Thyroid gland (tissue), 4 donors: ENCODE measurements around the gene MTA1. TPM values are rescaled to one million over a fixed set of nuclear protein-coding genes. Genes with fewer than 3 reads are reported as not detected.

Source experiments
- DNase-seq, 2 donors: peaks; one replicate each; pipeline ENCODE4 v3.0.0-alpha.2; 2019
- H3K27ac ChIP-seq, 3 donors: fragments of 200-600 bp; sonication (generic); 1 replicate in 2 of 3; 2 replicates in 1 of 3; pipeline ENCODE4 v1.5.1; 2016 to 2019; ENCODE audit warnings: mild to moderate bottlenecking in 1 of 3, moderate library complexity in 1 of 3
- H3K27me3 ChIP-seq: fragments of 200-600 bp; sonication (generic); one replicate; pipeline ENCODE4 v1.5.1; 2019
- H3K36me3 ChIP-seq, 2 donors: fragments of 200-600 bp; sonication (generic); one replicate each; pipeline ENCODE4 v1.5.1; 2016 to 2019
- H3K4me1 ChIP-seq, 2 donors: fragments of 200-600 bp; sonication (generic); one replicate each; pipeline ENCODE4 v1.5.1; 2017 to 2019
- H3K4me3 ChIP-seq, 3 donors: fragments of 200-600 bp; sonication (generic); replicated peaks in 1 of 3; 1 replicate in 2 of 3; 2 replicates in 1 of 3; pipeline ENCODE4 v1.5.1; 2016; ENCODE audit warnings: mild to moderate bottlenecking in 1 of 3
- H3K9me3 ChIP-seq: fragments of 200-600 bp; sonication (generic); one replicate; pipeline ENCODE4 v1.5.1; 2017
- POLR2A ChIP-seq, 2 donors: fragments of 450-650 bp; IDR thresholded peaks; one replicate each; pipeline ENCODE4 v1.6.1; 2017; ENCODE audit warnings: antibody characterized with exemption in 2 of 2, mild to moderate bottlenecking in 2 of 2, moderate library complexity in 1 of 2
- WGBS, 2 donors: methylation state at CpG; one replicate each; pipeline ENCODE4 v1.1.5; 2017; 5-methylcytosine and 5-hydroxymethylcytosine counted together
- intact Hi-C: fragments of 100-400 bp; cut with DNase I; formaldehyde crosslinking; loops from one replicate; pipeline ENCODE4 v1.15.1; 2023
- total RNA-seq, 4 donors: library from RNA; depleted of rRNA; stranded (reverse); fragments of >200 nt; gene quantifications; one replicate each; pipeline ENCODE4 v1.2.3, GENCODE V29; 2016
- TF ChIP-seq, protein P1 (sequence below), 6 experiments: fragments of 200-600 bp in 3 of 6; fragments of 450-650 bp in 3 of 6; sonication (generic) in 3 of 6; IDR thresholded peaks; one replicate each; pipeline ENCODE4 v1.5.1; 2016 to 2019; ENCODE audit warnings: antibody characterized with exemption in 6 of 6, mild to moderate bottlenecking in 2 of 6, inconsistent platforms in 1 of 6, moderate library complexity in 1 of 6

Gene MTA1
- total RNA-seq, 4 donors from 2014 or later, result 66.2 to 111 (median 90.0) TPM

DNA sequence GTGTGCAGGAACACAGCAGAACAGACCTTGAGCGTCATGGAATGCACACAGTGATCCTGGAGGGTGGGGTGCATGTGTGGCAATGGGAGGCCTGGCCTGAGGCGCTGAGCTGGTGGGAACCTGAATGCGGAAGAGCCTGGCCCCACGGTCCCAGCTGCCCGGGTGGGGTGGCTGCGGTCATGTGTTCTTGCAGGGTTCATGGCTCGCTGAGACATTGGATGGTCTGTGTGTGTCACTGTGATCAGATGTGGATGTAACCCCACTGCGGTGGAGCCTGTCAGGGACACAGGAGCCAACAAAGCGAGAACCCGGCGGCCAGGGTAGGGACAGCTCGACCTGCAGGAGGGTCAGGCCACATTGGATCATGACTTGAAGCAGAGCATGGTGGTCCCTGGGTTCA is 23.2 kb downstream of the MTA1 start:
- 83 to 87% methylated on average over 12 of the region's 12 CpGs for WGBS, 2 donors
- no peak for TF ChIP-seq POLR2A (IDR thresholded peaks at IDR 0.05)
- TF ChIP-seq, protein P1, sequence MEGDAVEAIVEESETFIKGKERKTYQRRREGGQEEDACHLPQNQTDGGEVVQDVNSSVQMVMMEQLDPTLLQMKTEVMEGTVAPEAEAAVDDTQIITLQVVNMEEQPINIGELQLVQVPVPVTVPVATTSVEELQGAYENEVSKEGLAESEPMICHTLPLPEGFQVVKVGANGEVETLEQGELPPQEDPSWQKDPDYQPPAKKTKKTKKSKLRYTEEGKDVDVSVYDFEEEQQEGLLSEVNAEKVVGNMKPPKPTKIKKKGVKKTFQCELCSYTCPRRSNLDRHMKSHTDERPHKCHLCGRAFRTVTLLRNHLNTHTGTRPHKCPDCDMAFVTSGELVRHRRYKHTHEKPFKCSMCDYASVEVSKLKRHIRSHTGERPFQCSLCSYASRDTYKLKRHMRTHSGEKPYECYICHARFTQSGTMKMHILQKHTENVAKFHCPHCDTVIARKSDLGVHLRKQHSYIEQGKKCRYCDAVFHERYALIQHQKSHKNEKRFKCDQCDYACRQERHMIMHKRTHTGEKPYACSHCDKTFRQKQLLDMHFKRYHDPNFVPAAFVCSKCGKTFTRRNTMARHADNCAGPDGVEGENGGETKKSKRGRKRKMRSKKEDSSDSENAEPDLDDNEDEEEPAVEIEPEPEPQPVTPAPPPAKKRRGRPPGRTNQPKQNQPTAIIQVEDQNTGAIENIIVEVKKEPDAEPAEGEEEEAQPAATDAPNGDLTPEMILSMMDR (IDR thresholded peaks at IDR 0.05), result no peak
- intact Hi-C loops, result no loop called here

DNA sequence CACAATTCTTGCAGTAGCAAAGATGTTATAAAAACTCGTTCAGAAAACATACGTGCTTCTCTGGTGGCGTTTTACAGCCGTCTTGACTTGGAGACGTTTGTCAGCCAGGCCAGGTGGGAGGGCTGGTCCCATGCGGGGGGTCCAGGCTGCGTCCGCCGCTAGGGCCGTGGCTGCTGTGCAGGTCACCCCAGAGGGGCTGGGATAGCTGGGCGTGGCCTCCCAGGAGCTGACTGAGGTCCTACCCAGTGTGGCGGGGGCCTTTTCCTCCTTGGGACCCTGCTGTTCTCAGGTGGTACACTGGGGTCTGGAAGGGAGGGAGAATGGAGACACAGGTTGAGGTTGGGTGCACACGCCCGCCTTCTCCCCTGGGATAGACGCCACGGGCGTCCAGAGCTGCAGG is 25.2 kb downstream of the MTA1 start:
- Histone ChIP-seq H3K27ac (no peak overlapping the region), H3K27me3 (no peaks in the 10 kb centered on the region), H3K4me1 (peaks cover 3 to 9% of the 10 kb centered on the region in 2 donors), H3K36me3 (peaks cover 0 to 2% of the 10 kb centered on the region in 2 donors), H3K4me3 (no peak overlapping the region), H3K9me3 (no peaks in the 10 kb centered on the region)
- TF ChIP-seq POLR2A (IDR thresholded peaks at IDR 0.05), result no peak
- TF ChIP-seq, protein P1 (IDR thresholded peaks at IDR 0.05), result no peak
- 77 to 82% methylated on average over 11 to 16 of the region's 17 CpGs for WGBS, 2 donors
- intact Hi-C loops, result loop anchor here (5.0 kb wide), 1 partner anchor 47 kb away; the partner anchor contains the start of gene TEDC1
- no peak for DNase-seq

More for the DNA sequence above, 23.2 kb downstream of the MTA1 start:
- no peaks in the 10 kb centered on the region for H3K27me3 ChIP-seq
- DNase-seq, result no peak
- no peak overlapping the region for H3K27ac ChIP-seq
- no peak overlapping the region for H3K4me3 ChIP-seq
- no peaks in the 10 kb centered on the region for H3K9me3 ChIP-seq
- peaks cover 0 to 3% of the 10 kb centered on the region in 2 donors for H3K36me3 ChIP-seq
- H3K4me1 ChIP-seq, result no peaks in the 10 kb centered on the region

DNA sequence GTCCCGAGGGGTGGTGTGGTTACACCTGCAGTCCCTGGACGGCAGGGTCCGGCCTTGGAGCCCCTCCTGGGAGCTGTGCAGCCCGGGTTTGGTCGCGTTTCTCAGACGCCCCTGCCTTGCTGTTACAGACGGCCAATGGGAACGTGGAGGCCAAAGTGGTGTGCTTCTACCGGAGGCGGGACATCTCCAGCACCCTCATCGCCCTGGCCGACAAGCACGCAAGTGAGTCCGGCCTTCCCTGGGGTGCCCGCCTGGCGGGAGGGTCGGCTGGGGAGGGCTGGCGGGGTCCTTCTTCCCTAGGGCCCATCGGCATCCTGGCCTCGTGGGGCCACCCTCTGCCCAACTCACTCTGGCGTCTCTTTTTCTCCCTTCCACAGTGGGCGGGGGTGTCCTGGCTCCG is 25.7 kb downstream of the MTA1 start:
- intact Hi-C loops, result loop anchor here (5.0 kb wide), 1 partner anchor 47 kb away; the partner anchor contains the start of gene TEDC1
- Histone ChIP-seq H3K9me3 (no peaks in the 10 kb centered on the region), H3K27me3 (no peaks in the 10 kb centered on the region), H3K4me3 (no peak overlapping the region), H3K4me1 (peaks cover 3 to 9% of the 10 kb centered on the region in 2 donors), H3K27ac (no peak overlapping the region), H3K36me3 (peaks cover 3 to 5% of the 10 kb centered on the region in 2 donors)
- no peak for DNase-seq
- WGBS, 2 donors, result 76 to 81% methylated on average over 5 to 24 of the region's 24 CpGs
- TF ChIP-seq, protein P1 (IDR thresholded peaks at IDR 0.05), result no peak
- TF ChIP-seq POLR2A (IDR thresholded peaks at IDR 0.05), result no peak

DNA sequence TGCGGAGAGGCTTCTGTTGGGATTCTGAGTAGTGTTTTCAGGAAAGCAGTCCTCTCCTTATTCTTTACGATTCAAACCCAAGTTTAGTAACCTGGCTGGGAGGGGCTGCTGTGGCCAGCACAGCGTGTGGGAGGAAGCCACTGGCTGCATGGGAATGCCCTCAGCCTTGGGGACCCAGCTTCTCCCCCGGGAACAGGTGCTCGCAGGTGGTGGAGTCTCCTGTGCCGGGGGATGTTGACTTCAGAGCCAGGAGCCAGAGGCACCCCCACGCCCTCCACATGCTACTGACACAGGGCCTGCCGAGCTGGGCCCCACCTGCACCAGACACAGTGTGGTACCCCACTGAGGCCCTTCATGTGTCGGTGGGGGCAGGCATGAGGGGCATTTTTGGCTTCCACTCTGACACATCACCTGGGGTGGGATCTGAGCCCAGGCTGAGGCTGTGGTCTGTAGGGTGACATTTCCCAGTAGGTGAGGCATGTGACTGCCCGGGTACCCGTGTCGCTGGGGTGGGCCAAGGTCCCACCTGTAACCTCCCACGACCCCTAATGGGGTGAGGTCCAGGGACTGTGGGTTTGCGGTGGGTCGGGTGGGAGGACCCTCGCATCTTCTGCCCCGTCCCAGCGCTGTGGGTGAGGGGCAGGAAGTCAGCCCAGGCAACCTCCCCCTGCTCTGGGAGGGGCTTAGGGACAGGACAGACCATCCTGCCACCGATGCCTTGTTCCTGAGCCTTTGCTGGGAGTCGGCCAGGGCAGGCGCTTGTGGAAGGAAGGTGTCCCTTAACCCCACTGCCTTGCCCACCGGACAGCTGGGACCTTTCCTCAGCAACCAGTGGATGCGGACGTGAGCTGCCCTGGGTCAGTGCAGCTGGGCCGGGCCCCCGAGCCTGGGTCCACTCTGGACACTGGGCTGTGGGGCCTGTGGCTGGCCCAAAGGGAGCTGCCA is 26.5 kb downstream of the MTA1 start:
- no peaks in the 10 kb centered on the region for H3K27me3 ChIP-seq
- H3K4me3 ChIP-seq, result no peak overlapping the region
- H3K36me3 ChIP-seq, result peaks cover 12 to 13% of the 10 kb centered on the region in 2 donors
- DNase-seq, result no peak
- H3K4me1 ChIP-seq, result peaks cover 3 to 9% of the 10 kb centered on the region in 2 donors
- no peak for TF ChIP-seq POLR2A (IDR thresholded peaks at IDR 0.05)
- no peaks in the 10 kb centered on the region for H3K9me3 ChIP-seq
- 91 to 93% methylated on average over 12 to 20 of the region's 26 CpGs for WGBS, 2 donors
- intact Hi-C loops, result loop anchor here (5.0 kb wide), 1 partner anchor 46 kb away; the partner anchor contains the start of gene TEDC1
- H3K27ac ChIP-seq, result no peak overlapping the region

DNA sequence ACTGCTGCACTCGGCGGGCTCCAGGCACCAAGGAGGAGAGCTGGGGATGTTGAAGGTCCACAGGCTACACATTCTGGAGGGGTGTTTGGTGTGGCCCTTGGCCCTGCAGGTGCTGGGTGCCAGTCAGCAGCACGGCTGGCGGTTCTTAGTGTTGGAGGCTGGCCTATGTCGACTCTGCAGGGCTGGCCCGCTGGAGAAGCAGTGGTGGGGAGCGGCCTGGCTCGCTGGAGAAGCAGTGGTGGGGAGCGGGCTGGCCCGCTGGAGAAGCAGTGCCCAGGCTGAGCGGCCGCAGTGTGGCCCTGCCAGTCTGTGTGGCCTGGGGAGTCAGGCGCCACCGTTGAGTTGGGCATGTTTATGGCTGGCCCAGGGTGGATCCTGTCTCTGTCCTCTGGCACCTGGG is 27.3 kb downstream of the MTA1 start:
- intact Hi-C loops, result loop anchor here (5.0 kb wide), 1 partner anchor 45 kb away; the partner anchor contains the start of gene TEDC1
- Histone ChIP-seq H3K27me3 (no peaks in the 10 kb centered on the region), H3K4me3 (no peak overlapping the region), H3K9me3 (no peaks in the 10 kb centered on the region), H3K36me3 (peaks cover 13% of the 10 kb centered on the region in 2 donors), H3K27ac (no peak overlapping the region), H3K4me1 (peaks cover 3 to 9% of the 10 kb centered on the region in 2 donors)
- no peak for DNase-seq
- TF ChIP-seq, protein P1 (IDR thresholded peaks at IDR 0.05), result no peak
- no peak for TF ChIP-seq POLR2A (IDR thresholded peaks at IDR 0.05)
- WGBS, 2 donors, result 69 to 88% methylated on average over 5 to 7 of the region's 14 CpGs
